Measurements from ENCODE around the gene LRP1B.

- TF ChIP-seq CTCF (IDR thresholded peaks at IDR 0.05) (no peak), POLR2A (IDR thresholded peaks at IDR 0.05) (no peak), POLR2AphosphoS5 (IDR thresholded peaks at IDR 0.05) (no peak)
These were observed 1055.1 kb downstream of the LRP1B start for GRCh38 chr2:141075753-141076152.
